DND-41 (cell line): Measurements from ENCODE around the gene PCDHA10.
"Not testable (repeated sequence)": the region's sequence is repeated elsewhere in the genome, so short reads cannot be mapped to it uniquely, and the experiment has no call there.

Source experiments
- ATAC-seq: fragments of 200-7000 bp; cut with Tn5 transposase; 3 replicates; pipeline ENCODE4 v1.9.1; 2021; ENCODE audit warnings: low read depth; ENCODE audit not compliant: insufficient read depth
- DNase-seq: peaks from one replicate; pipeline ENCODE4 v3.0.0-alpha.2; 2020
- H2AFZ ChIP-seq: 2 replicates; pipeline ENCODE4 v1.6.0; 2012; ENCODE audit warnings: low read depth, low read length
- H3K27ac ChIP-seq: 2 replicates; pipeline ENCODE4 v1.5.1; 2012; ENCODE audit warnings: low read length, inconsistent platforms
- H3K27me3 ChIP-seq: fragments of 200-600 bp; sonication (generic); 2 replicates; pipeline ENCODE4 v1.6.0; 2012; ENCODE audit warnings: low read length, mild to moderate bottlenecking, inconsistent platforms; ENCODE audit not compliant: insufficient read depth, poor library complexity
- H3K36me3 ChIP-seq: 2 replicates; pipeline ENCODE4 v1.5.1; 2012; ENCODE audit warnings: low read length, inconsistent platforms; ENCODE audit not compliant: insufficient read depth
- H3K4me1 ChIP-seq: 2 replicates; pipeline ENCODE4 v1.5.1; 2012; ENCODE audit warnings: mild to moderate bottlenecking, low read length; ENCODE audit not compliant: insufficient read depth
- H3K4me2 ChIP-seq: 2 replicates; pipeline ENCODE4 v1.6.0; 2012; ENCODE audit warnings: mild to moderate bottlenecking, moderate library complexity, low read length, inconsistent platforms; ENCODE audit not compliant: insufficient read depth
- H3K4me3 ChIP-seq, 2 experiments: fragments of 200-600 bp in 1 of 2; shearing (Covaris generic) in 1 of 2; 2 replicates each; pipeline ENCODE4 v1.5.1; 2012 to 2016; ENCODE audit warnings: inconsistent platforms in 2 of 2, low read length in 2 of 2, mild to moderate bottlenecking in 2 of 2, low read depth in 1 of 2, moderate library complexity in 1 of 2
- H3K79me2 ChIP-seq: 2 replicates; pipeline ENCODE4 v1.6.0; 2012; ENCODE audit warnings: low read length, inconsistent platforms; ENCODE audit not compliant: insufficient read depth
- H3K9ac ChIP-seq: 2 replicates; pipeline ENCODE4 v1.6.0; 2012; ENCODE audit warnings: low read depth, mild to moderate bottlenecking, inconsistent platforms, low read length, moderate library complexity
- H3K9me3 ChIP-seq: 2 replicates; pipeline ENCODE4 v1.5.1; 2012; ENCODE audit warnings: low read length, moderate library complexity, mild to moderate bottlenecking, inconsistent platforms; ENCODE audit not compliant: insufficient read depth, severe bottlenecking
- H4K20me1 ChIP-seq: 2 replicates; pipeline ENCODE4 v1.6.0; 2012; ENCODE audit warnings: low read length; ENCODE audit not compliant: insufficient read depth
- EZH2 ChIP-seq: IDR thresholded peaks from 3 replicates; pipeline ENCODE4 v1.6.1; 2012; ENCODE audit warnings: borderline replicate concordance, low read depth, mild to moderate bottlenecking, moderate library complexity, low read length, inconsistent platforms; ENCODE audit not compliant: severe bottlenecking
- TF ChIP-seq, protein P1 (sequence below): IDR thresholded peaks from 2 replicates; pipeline ENCODE4 v1.5.1; 2012; ENCODE audit warnings: borderline replicate concordance, low read length, moderate library complexity, mild to moderate bottlenecking; ENCODE audit not compliant: poor library complexity, severe bottlenecking; ENCODE audit errors: extremely low read depth

Gene PCDHA10

DNA sequence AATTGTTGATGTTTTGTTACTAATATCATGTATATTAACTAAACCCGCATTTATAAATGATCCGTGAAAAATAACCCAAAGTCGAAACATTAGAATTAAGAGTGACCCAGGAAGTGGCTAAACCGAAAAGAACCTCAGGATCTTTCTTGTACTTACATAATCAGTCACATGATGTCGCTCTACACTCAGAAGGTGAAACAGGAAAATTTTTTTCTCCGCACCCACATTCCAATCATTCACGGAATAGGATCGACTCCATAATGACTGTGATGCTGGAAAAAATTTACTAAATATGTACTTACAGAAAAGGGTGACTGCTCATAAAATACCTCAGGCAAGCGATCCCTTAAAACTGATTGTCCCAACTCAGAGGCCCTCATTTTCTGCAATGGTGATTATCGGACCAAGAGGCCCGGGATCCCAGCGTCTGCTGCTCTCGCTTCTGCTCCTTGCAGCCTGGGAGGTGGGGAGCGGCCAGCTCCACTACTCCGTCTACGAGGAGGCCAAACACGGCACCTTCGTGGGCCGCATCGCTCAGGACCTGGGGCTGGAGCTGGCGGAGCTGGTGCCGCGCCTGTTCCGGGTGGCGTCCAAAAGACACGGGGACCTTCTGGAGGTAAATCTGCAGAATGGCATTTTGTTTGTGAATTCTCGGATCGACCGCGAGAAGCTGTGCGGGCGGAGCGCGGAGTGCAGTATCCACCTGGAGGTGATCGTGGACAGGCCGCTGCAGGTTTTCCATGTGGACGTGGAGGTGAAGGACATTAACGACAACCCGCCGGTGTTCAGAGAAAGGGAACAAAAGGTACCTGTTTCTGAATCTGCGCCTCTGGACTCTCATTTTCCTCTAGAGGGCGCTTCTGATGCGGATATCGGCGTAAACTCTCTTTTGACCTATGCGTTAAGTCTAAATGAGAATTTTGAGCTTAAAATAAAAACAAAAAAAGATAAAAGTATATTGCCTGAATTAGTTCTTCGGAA lies 19.7 kb downstream of the PCDHA10 start, which contains the start of gene PCDHA12:
TSS of gene PCDHA12 (plus strand) at position 224 of the 981 bp plus-strand sequence. CDS start at position 389, 165 bp downstream.
- Histone ChIP-seq H3K36me3 (no peaks in the 10 kb centered on the region), H3K27me3 (peaks cover under 1% of the 10 kb centered on the region), H3K79me2 (no peaks in the 10 kb centered on the region), H4K20me1 (no peaks in the 10 kb centered on the region), H3K27ac (no peak within 1 kb of the TSS), H3K4me1 (no peaks in the 10 kb centered on the region), H3K4me2 (no peak within 1 kb of the TSS), H3K4me3 (no peak within 1 kb of the TSS), H3K9me3 (no peaks in the 10 kb centered on the region), H2AFZ (no peak within 1 kb of the TSS), H3K9ac (no peak within 1 kb of the TSS)
- TF ChIP-seq EZH2, result no peak
- TF ChIP-seq, protein P1, sequence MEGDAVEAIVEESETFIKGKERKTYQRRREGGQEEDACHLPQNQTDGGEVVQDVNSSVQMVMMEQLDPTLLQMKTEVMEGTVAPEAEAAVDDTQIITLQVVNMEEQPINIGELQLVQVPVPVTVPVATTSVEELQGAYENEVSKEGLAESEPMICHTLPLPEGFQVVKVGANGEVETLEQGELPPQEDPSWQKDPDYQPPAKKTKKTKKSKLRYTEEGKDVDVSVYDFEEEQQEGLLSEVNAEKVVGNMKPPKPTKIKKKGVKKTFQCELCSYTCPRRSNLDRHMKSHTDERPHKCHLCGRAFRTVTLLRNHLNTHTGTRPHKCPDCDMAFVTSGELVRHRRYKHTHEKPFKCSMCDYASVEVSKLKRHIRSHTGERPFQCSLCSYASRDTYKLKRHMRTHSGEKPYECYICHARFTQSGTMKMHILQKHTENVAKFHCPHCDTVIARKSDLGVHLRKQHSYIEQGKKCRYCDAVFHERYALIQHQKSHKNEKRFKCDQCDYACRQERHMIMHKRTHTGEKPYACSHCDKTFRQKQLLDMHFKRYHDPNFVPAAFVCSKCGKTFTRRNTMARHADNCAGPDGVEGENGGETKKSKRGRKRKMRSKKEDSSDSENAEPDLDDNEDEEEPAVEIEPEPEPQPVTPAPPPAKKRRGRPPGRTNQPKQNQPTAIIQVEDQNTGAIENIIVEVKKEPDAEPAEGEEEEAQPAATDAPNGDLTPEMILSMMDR, result peak; percentile 12
- ATAC-seq, result no peak
- DNase-seq, result no peak

DNA sequence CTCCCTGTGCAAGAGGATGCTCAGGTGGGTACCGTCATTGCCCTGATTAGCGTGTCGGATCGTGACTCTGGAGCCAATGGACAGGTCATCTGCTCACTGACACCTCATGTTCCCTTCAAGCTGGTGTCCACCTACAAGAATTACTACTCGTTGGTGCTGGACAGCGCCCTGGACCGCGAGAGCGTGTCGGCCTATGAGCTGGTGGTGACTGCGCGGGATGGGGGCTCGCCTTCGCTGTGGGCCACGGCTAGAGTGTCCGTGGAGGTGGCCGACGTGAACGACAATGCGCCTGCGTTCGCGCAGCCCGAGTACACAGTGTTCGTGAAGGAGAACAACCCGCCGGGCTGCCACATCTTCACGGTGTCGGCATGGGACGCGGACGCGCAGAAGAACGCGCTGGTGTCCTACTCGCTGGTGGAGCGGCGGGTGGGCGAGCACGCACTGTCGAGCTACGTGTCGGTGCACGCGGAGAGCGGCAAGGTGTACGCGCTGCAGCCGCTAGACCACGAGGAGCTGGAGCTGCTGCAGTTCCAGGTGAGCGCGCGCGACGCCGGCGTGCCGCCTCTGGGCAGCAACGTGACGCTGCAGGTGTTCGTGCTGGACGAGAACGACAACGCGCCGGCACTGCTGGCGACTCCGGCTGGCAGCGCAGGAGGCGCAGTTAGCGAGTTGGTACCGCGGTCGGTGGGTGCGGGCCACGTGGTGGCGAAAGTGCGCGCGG lies 21.0 kb downstream of the PCDHA10 start:
- not testable (repeated sequence) for DNase-seq, H3K27ac ChIP-seq, H3K79me2 ChIP-seq, H2AFZ ChIP-seq, H3K36me3 ChIP-seq, H3K9me3 ChIP-seq, H3K9ac ChIP-seq, H3K27me3 ChIP-seq, H3K4me2 ChIP-seq, ATAC-seq, H4K20me1 ChIP-seq, H3K4me1 ChIP-seq, H3K4me3 ChIP-seq

DNA sequence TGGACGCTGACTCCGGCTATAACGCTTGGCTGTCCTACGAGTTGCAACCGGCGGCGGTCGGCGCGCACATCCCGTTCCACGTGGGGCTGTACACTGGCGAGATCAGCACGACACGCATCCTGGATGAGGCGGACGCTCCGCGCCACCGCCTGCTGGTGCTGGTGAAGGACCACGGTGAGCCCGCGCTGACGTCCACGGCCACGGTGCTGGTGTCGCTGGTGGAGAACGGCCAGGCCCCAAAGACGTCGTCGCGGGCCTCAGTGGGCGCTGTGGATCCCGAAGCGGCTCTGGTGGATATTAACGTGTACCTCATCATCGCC lies 21.5 kb downstream of the PCDHA10 start:
- H3K9ac ChIP-seq, result no peak overlapping the region
- ATAC-seq, result no peak
- H3K27ac ChIP-seq, result no peak overlapping the region
- H3K36me3 ChIP-seq, result no peaks in the 10 kb centered on the region
- H3K4me1 ChIP-seq, result no peaks in the 10 kb centered on the region
- no peaks in the 10 kb centered on the region for H3K79me2 ChIP-seq
- no peaks in the 10 kb centered on the region for H3K9me3 ChIP-seq
- TF ChIP-seq, protein P1, result no peak
- no peak for TF ChIP-seq EZH2
- H3K4me2 ChIP-seq, result no peak overlapping the region
- no peak overlapping the region for H3K4me3 ChIP-seq
- no peak for DNase-seq
- H4K20me1 ChIP-seq, result no peaks in the 10 kb centered on the region
- no peak overlapping the region for H2AFZ ChIP-seq
- H3K27me3 ChIP-seq, result peaks cover 2% of the 10 kb centered on the region
